Prostate gland (tissue), 2 donors: Measurements from ENCODE around the gene TBC1D19. TPM values are rescaled to one million over a fixed set of nuclear protein-coding genes. Genes with fewer than 3 reads are reported as not detected.

Experiments used
- DNase-seq: peaks from one replicate; pipeline ENCODE4 v3.0.0-alpha.2; 2019; ENCODE audit warnings: low spot score
- H3K27ac ChIP-seq, 2 donors: fragments of 200-600 bp; sonication (generic); 2 replicates each; pipeline ENCODE4 v1.5.1; 2017 to 2019
- H3K27me3 ChIP-seq: fragments of 200-600 bp; sonication (generic); replicated peaks from 2 replicates; pipeline ENCODE4 v1.5.1; 2019; ENCODE audit not compliant: insufficient read depth
- H3K36me3 ChIP-seq, 2 donors: fragments of 200-600 bp; sonication (generic); 1 replicate in 1 of 2; 2 replicates in 1 of 2; pipeline versions ENCODE4 v1.5.1 to v1.8.1; 2017 to 2019
- H3K4me1 ChIP-seq: fragments of 200-600 bp; sonication (generic); replicated peaks from 2 replicates; pipeline ENCODE4 v1.5.1; 2019
- H3K4me3 ChIP-seq, 2 donors: fragments of 200-600 bp; sonication (generic); 2 replicates each; pipeline ENCODE4 v1.5.1; 2017 to 2019
- H3K9me3 ChIP-seq: fragments of 200-600 bp; sonication (generic); 2 replicates; pipeline ENCODE4 v1.5.1; 2017
- POLR2A ChIP-seq: fragments of 450-650 bp; IDR thresholded peaks from one replicate; pipeline ENCODE4 v1.6.1; 2016; ENCODE audit warnings: antibody characterized with exemption, mild to moderate bottlenecking
- POLR2AphosphoS5 ChIP-seq: sonication (generic); formaldehyde crosslinking; IDR thresholded peaks from one replicate; pipeline ENCODE4 v1.6.1; 2017; ENCODE audit warnings: antibody characterized with exemption
- WGBS: methylation state at CpG from one replicate; pipeline ENCODE4 v1.1.5; 2018; 5-methylcytosine and 5-hydroxymethylcytosine counted together
- intact Hi-C: fragments of 100-400 bp; cut with DNase I; formaldehyde crosslinking; loops from one replicate; pipeline ENCODE4 v1.14.2; 2022
- total RNA-seq, 2 donors: library from RNA; depleted of rRNA; stranded (reverse); fragments of >200 nt; gene quantifications; one replicate each; pipeline ENCODE4 v1.1.0, GENCODE V29; 2016
- TF ChIP-seq, protein P1 (sequence below), 4 experiments: fragments of 200-600 bp in 2 of 4; fragments of 450-650 bp in 2 of 4; sonication (generic) in 2 of 4; IDR thresholded peaks; 1 replicate in 3 of 4; 2 replicates in 1 of 4; pipeline ENCODE4 v1.5.1; 2016 to 2019; ENCODE audit warnings: antibody characterized with exemption in 4 of 4, mild to moderate bottlenecking in 2 of 4, moderate library complexity in 2 of 4

Gene TBC1D19
- total RNA-seq, 2 donors from 2014 or later, result 11.3 to 19.9 TPM

DNA sequence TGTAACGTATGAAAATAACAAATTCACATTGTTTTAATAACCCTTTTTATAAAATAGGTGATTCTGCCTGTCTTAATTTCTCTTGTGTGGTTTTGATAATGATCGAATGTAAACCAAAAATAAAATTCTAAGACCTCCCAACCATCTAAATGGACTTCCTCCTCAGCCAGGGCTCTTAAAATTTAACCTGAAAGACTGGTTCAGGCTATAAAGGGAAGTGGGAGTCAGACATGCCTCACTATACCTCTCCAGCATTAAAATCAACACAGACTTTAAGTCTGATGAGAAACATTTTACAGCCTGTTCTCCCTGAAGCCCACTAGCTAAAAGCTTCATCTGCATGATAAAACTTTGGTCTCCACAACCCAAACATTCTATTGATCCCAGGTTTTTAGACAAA lies 179.2 kb downstream of the TBC1D19 start:
- WGBS, result 51% methylated on average over 2 of the region's 2 CpGs
- intact Hi-C loops, result no loop called here
- H3K36me3 ChIP-seq, result no peaks in the 10 kb centered on the region

DNA sequence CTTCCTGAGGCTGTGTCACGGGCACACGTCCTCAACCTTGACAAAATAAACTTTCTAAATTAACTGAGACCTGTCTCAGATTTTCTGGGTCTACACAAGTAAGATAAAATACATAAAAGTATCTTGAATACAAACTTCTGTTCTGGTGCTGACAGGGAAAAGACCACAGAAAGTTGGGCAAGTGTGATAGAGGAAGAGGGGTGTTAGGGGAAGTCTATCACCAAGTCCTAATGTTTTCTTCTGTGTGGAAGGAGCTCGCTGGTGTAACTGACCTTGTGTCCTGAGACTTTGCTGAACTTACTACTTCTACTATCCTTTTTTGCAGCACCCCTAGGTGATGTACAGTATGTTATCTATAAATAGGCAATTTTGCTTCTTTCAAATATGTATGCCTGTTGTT lies 179.8 kb downstream of the TBC1D19 start:
- WGBS, result 83% methylated on average over 3 of the region's 3 CpGs
- no peak overlapping the region for H3K4me3 ChIP-seq
- TF ChIP-seq, protein P1, sequence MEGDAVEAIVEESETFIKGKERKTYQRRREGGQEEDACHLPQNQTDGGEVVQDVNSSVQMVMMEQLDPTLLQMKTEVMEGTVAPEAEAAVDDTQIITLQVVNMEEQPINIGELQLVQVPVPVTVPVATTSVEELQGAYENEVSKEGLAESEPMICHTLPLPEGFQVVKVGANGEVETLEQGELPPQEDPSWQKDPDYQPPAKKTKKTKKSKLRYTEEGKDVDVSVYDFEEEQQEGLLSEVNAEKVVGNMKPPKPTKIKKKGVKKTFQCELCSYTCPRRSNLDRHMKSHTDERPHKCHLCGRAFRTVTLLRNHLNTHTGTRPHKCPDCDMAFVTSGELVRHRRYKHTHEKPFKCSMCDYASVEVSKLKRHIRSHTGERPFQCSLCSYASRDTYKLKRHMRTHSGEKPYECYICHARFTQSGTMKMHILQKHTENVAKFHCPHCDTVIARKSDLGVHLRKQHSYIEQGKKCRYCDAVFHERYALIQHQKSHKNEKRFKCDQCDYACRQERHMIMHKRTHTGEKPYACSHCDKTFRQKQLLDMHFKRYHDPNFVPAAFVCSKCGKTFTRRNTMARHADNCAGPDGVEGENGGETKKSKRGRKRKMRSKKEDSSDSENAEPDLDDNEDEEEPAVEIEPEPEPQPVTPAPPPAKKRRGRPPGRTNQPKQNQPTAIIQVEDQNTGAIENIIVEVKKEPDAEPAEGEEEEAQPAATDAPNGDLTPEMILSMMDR (IDR thresholded peaks at IDR 0.05), result no peak
- DNase-seq, result no peak
- H3K36me3 ChIP-seq, result no peaks in the 10 kb centered on the region
- H3K27me3 ChIP-seq, result no peaks in the 10 kb centered on the region
- H3K9me3 ChIP-seq, result no peaks in the 10 kb centered on the region
- H3K27ac ChIP-seq, result no peak overlapping the region
- intact Hi-C loops, result no loop called here
- H3K4me1 ChIP-seq, result no peaks in the 10 kb centered on the region

More for the DNA sequence above, 179.2 kb downstream of the TBC1D19 start:
- Histone ChIP-seq H3K4me1 (no peaks in the 10 kb centered on the region), H3K4me3 (no peak overlapping the region), H3K9me3 (no peaks in the 10 kb centered on the region), H3K27me3 (no peaks in the 10 kb centered on the region), H3K27ac (no peak overlapping the region)
- TF ChIP-seq POLR2AphosphoS5 (no peak), POLR2A (no peak)
- TF ChIP-seq, protein P1 (IDR thresholded peaks at IDR 0.05), result no peak
- no peak for DNase-seq

DNA sequence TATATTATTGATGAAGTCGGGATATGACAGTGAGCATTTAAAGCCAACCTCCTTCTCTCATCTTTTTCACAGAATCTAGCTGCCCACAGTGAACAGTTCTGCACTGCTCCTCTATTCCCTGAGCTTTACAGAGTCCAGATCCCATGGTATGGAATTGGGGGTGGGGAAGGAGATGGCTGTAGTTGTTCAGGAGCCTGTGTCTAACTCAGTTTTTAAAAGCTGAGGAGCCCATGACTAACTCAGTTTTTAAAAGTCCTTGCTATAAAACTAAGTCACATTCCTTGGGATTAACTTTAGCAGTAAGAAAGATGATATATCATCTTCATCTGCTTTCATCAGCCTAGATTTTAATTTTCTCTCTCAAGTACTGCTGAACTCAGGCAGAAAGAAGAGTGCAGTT lies 180.3 kb downstream of the TBC1D19 start:
- WGBS, result 93% methylated on average over 1 of the region's 1 CpG
- H3K4me1 ChIP-seq, result no peaks in the 10 kb centered on the region
- H3K9me3 ChIP-seq, result no peaks in the 10 kb centered on the region
- H3K27ac ChIP-seq, result no peak overlapping the region
- no peak for DNase-seq
- H3K36me3 ChIP-seq, result no peaks in the 10 kb centered on the region
- TF ChIP-seq, protein P1 (IDR thresholded peaks at IDR 0.05), result no peak
- TF ChIP-seq POLR2AphosphoS5 (no peak), POLR2A (no peak)
- H3K4me3 ChIP-seq, result no peak overlapping the region
- H3K27me3 ChIP-seq, result no peaks in the 10 kb centered on the region
- intact Hi-C loops, result no loop called here

DNA sequence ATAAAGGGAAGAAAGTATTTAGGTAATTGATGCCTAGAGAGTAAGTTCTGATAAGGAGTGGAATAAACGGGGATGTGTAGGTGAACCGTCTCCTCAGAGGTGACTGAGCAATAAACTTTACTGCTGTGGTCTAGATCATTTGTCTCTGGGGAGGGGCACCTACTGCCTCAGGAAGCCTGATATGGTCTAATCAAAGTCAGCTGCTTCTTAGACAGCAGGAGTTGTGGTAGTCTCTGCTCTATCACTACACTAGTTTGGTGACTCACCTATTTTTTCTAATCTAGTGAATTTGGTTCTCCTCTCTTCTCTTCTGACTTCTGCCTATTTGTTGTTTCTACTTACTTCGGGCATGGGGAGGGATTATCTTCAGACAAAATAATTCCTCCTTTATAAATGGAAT lies 181.6 kb downstream of the TBC1D19 start:
- no peaks in the 10 kb centered on the region for H3K4me1 ChIP-seq
- H3K27me3 ChIP-seq, result no peaks in the 10 kb centered on the region
- no peak for TF ChIP-seq POLR2A
- TF ChIP-seq, protein P1 (IDR thresholded peaks at IDR 0.05), result no peak
- no peak for TF ChIP-seq POLR2AphosphoS5
- no peak for DNase-seq
- no peak overlapping the region for H3K4me3 ChIP-seq
- WGBS, result 90% methylated on average over 3 of the region's 3 CpGs
- H3K27ac ChIP-seq, result no peak overlapping the region
- H3K9me3 ChIP-seq, result no peaks in the 10 kb centered on the region
- intact Hi-C loops, result no loop called here
- H3K36me3 ChIP-seq, result no peaks in the 10 kb centered on the region

DNA sequence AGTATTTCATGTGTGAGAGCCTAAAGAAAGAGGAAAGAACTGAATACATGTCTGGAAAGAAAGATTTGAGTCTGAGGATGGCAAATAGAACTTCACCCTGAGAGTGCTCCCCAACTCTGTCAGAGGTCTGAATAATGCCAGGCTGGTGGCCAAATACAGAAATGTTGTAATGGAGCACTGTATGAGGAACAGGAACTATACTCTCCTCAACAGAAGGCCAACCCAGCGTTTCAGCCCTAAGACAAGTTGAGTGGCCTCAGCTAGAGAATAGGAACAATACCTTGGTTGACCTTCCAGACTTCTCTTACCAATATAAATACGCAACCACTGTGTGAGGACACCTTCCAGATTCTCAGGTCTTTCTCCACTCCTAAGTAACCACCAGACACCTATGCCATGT lies 182.3 kb downstream of the TBC1D19 start:
- Histone ChIP-seq H3K9me3 (no peaks in the 10 kb centered on the region), H3K4me1 (no peaks in the 10 kb centered on the region), H3K36me3 (no peaks in the 10 kb centered on the region), H3K27ac (no peak overlapping the region), H3K4me3 (no peak overlapping the region), H3K27me3 (no peaks in the 10 kb centered on the region)
- no peak for DNase-seq
- WGBS, result 84% methylated on average over 2 of the region's 2 CpGs
- TF ChIP-seq POLR2A (no peak), POLR2AphosphoS5 (no peak)
- TF ChIP-seq, protein P1 (IDR thresholded peaks at IDR 0.05), result no peak
- intact Hi-C loops, result no loop called here
